DOHH2 (cell line): ENCODE data around the gene NBAS.

Experiments
- H3F3A ChIP-seq: fragments of 200-600 bp; sonication (generic), shearing (Covaris generic); 2 replicates; pipeline ENCODE4 v1.6.0; 2016; ENCODE audit warnings: antibody characterized with exemption, mild to moderate bottlenecking; ENCODE audit not compliant: control insufficient read depth, insufficient read depth
- H3K27ac ChIP-seq: fragments of 200-600 bp; sonication (generic); 2 replicates; pipeline ENCODE4 v1.5.1; 2014; ENCODE audit warnings: low read depth, mild to moderate bottlenecking, low read length, moderate library complexity
- H3K27me3 ChIP-seq: fragments of 200-600 bp; sonication (generic); 2 replicates; pipeline ENCODE4 v1.6.1; 2014; ENCODE audit warnings: mild to moderate bottlenecking, low read length, mixed read lengths; ENCODE audit not compliant: control insufficient read depth
- H3K36me3 ChIP-seq: fragments of 200-600 bp; sonication (generic); 2 replicates; pipeline ENCODE4 v1.6.1; 2014; ENCODE audit warnings: mild to moderate bottlenecking, low read length, moderate library complexity, mixed read lengths; ENCODE audit not compliant: control insufficient read depth
- H3K4me1 ChIP-seq: fragments of 200-600 bp; sonication (generic); 2 replicates; pipeline ENCODE4 v1.6.1; 2014; ENCODE audit warnings: mild to moderate bottlenecking, low read length, mixed read lengths; ENCODE audit not compliant: control insufficient read depth
- H3K4me2 ChIP-seq: fragments of 200-600 bp; sonication (generic); 2 replicates; pipeline ENCODE4 v1.6.0; 2014; ENCODE audit warnings: mild to moderate bottlenecking, low read length, moderate library complexity
- H3K4me3 ChIP-seq: fragments of 200-600 bp; sonication (generic); 2 replicates; pipeline ENCODE4 v1.5.1; 2014; ENCODE audit warnings: mild to moderate bottlenecking, low read length, mixed read lengths
- H3K79me2 ChIP-seq: fragments of 200-600 bp; sonication (generic); 2 replicates; pipeline ENCODE4 v1.6.1; 2014; ENCODE audit warnings: mild to moderate bottlenecking, low read length, mixed read lengths; ENCODE audit not compliant: control insufficient read depth
- H3K9me2 ChIP-seq: fragments of 200-600 bp; sonication (generic); replicated peaks from 2 replicates; pipeline ENCODE4 v1.6.1; 2014; ENCODE audit warnings: mild to moderate bottlenecking, low read length, mixed read lengths; ENCODE audit not compliant: control insufficient read depth
- H3K9me3 ChIP-seq: fragments of 200-600 bp; sonication (generic); 2 replicates; pipeline ENCODE4 v1.6.1; 2014; ENCODE audit warnings: antibody characterized with exemption, low read length, mixed read lengths; ENCODE audit not compliant: control insufficient read depth, insufficient read depth
- H4K20me1 ChIP-seq: fragments of 200-600 bp; sonication (generic); 2 replicates; pipeline ENCODE4 v1.6.0; 2014; ENCODE audit warnings: low read depth, mild to moderate bottlenecking, antibody characterized with exemption, low read length, moderate library complexity; ENCODE audit not compliant: control insufficient read depth, insufficient read depth
- EZH2phosphoT487 ChIP-seq: fragments of 200-600 bp; sonication (generic); IDR thresholded peaks from 2 replicates; pipeline ENCODE4 v1.6.1; 2017; ENCODE audit warnings: borderline replicate concordance, mild to moderate bottlenecking, antibody characterized with exemption, low read length, moderate library complexity, mixed read lengths
- TF ChIP-seq, protein P1 (sequence below): fragments of 200-600 bp; sonication (generic); IDR thresholded peaks from one replicate; pipeline ENCODE4 v1.5.1; 2014; ENCODE audit warnings: antibody characterized with exemption, mild to moderate bottlenecking, low read depth, low read length; ENCODE audit not compliant: poor library complexity, severe bottlenecking

The NBAS gene

GRCh38 chr2:15272942-15273341 is 288.2 kb downstream of the NBAS start:
- H3K4me3 ChIP-seq: no peak overlapping the region
- H3K27ac ChIP-seq: no peak overlapping the region
- no peaks in the 10 kb centered on the region for H3F3A ChIP-seq
- H4K20me1 ChIP-seq: no peaks in the 10 kb centered on the region
- TF ChIP-seq, protein P1, sequence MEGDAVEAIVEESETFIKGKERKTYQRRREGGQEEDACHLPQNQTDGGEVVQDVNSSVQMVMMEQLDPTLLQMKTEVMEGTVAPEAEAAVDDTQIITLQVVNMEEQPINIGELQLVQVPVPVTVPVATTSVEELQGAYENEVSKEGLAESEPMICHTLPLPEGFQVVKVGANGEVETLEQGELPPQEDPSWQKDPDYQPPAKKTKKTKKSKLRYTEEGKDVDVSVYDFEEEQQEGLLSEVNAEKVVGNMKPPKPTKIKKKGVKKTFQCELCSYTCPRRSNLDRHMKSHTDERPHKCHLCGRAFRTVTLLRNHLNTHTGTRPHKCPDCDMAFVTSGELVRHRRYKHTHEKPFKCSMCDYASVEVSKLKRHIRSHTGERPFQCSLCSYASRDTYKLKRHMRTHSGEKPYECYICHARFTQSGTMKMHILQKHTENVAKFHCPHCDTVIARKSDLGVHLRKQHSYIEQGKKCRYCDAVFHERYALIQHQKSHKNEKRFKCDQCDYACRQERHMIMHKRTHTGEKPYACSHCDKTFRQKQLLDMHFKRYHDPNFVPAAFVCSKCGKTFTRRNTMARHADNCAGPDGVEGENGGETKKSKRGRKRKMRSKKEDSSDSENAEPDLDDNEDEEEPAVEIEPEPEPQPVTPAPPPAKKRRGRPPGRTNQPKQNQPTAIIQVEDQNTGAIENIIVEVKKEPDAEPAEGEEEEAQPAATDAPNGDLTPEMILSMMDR: no peak
- TF ChIP-seq EZH2phosphoT487: no peak
- peaks cover 7% of the 10 kb centered on the region for H3K4me1 ChIP-seq
- H3K27me3 ChIP-seq: no peaks in the 10 kb centered on the region
- H3K36me3 ChIP-seq: peaks cover 16% of the 10 kb centered on the region; the same call in 1 of the 2 replicates
- no peaks in the 10 kb centered on the region for H3K9me3 ChIP-seq
- no peaks in the 10 kb centered on the region for H3K9me2 ChIP-seq
- H3K79me2 ChIP-seq: no peaks in the 10 kb centered on the region
- no peak overlapping the region for H3K4me2 ChIP-seq

DNA sequence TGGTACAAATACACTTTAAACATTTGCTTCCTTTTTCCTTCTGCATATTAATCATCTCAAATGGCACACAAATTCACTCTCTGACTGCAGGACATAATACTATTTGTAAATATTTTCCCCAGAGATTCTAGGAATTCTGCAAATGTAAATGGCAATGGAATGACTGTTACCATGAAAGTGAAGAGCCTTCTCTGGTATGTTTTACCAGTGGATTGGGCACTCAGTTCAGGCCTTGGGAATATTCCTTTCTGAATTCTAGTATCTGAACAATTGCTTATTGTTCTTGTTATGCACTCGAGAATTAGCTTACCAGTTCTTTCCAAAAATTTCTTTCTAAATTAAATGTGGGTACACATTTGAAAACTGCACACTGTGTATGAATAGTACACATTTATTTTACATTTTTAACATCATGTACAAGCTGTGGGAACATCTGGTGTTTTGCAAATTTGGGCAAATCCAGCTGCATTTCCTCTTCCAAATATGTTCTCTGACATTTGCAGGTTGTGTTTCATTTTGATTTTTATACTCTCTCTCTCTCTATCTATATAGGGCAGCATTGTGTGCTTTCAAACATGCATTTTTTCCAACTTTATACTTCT is 289.1 kb downstream of the NBAS start:
- no peaks in the 10 kb centered on the region for H3K79me2 ChIP-seq
- H3K27me3 ChIP-seq: no peaks in the 10 kb centered on the region
- no peaks in the 10 kb centered on the region for H3K9me3 ChIP-seq
- no peaks in the 10 kb centered on the region for H4K20me1 ChIP-seq
- peaks cover 16% of the 10 kb centered on the region; the same call in 1 of the 2 replicates for H3K36me3 ChIP-seq
- H3K9me2 ChIP-seq: no peaks in the 10 kb centered on the region
- TF ChIP-seq EZH2phosphoT487: no peak
- TF ChIP-seq, protein P1: no peak
- H3K4me2 ChIP-seq: no peak overlapping the region
- no peaks in the 10 kb centered on the region for H3F3A ChIP-seq
- peaks cover 7% of the 10 kb centered on the region for H3K4me1 ChIP-seq
- no peak overlapping the region for H3K4me3 ChIP-seq
- no peak overlapping the region for H3K27ac ChIP-seq

DNA sequence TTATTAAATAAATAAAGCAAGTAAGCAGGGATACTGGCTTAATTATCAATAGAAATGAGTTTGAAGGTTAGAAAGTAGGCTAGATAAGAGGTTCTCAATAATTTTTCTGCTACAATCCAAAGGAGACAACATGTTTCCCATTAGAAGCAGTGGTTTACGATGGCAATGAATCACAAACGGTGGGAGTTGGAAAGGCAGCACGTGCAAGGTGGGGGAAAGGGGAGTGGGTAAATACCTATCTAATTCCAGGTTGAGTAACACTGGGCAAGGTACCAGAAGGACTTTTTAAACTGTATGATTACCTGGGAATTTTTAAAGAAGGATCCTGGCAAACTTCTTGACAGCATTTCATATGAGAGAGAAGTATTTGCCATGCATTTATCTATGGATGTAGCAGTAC is 289.9 kb downstream of the NBAS start:
- Histone ChIP-seq H3K27ac (no peak overlapping the region), H3K4me1 (peaks cover 7% of the 10 kb centered on the region), H3K4me2 (no peak overlapping the region), H3K4me3 (no peak overlapping the region), H3K36me3 (peaks cover 13% of the 10 kb centered on the region; the same call in 1 of the 2 replicates), H3F3A (no peaks in the 10 kb centered on the region), H3K27me3 (no peaks in the 10 kb centered on the region), H4K20me1 (no peaks in the 10 kb centered on the region), H3K9me3 (no peaks in the 10 kb centered on the region), H3K9me2 (no peaks in the 10 kb centered on the region), H3K79me2 (no peaks in the 10 kb centered on the region)
- no peak for TF ChIP-seq EZH2phosphoT487
- TF ChIP-seq, protein P1: no peak

GRCh38 chr2:15269043-15269442 is 292.1 kb downstream of the NBAS start:
- Histone ChIP-seq H3K27me3 (no peaks in the 10 kb centered on the region), H3K79me2 (no peaks in the 10 kb centered on the region), H3F3A (no peaks in the 10 kb centered on the region), H3K36me3 (no peaks in the 10 kb centered on the region; the same call in 1 of the 2 replicates), H4K20me1 (no peaks in the 10 kb centered on the region), H3K9me3 (no peaks in the 10 kb centered on the region), H3K4me3 (no peak overlapping the region), H3K4me2 (no peak overlapping the region), H3K4me1 (peaks cover 7% of the 10 kb centered on the region), H3K27ac (no peak overlapping the region), H3K9me2 (no peaks in the 10 kb centered on the region)
- TF ChIP-seq, protein P1: no peak
- no peak for TF ChIP-seq EZH2phosphoT487
